HUES6 (cell line): ENCODE measurements around the gene SPECC1.
"Not testable (repeated sequence)": the region's sequence is repeated elsewhere in the genome, so short reads cannot be mapped to it uniquely, and the experiment has no call there.

Experiments used
- H3K27ac ChIP-seq: 2 replicates; pipeline ENCODE4 v1.7.0; 2013; ENCODE audit warnings: low read depth, mild to moderate bottlenecking, low read length, inconsistent platforms
- H3K27me3 ChIP-seq: 2 replicates; pipeline ENCODE4 v1.6.1; 2013; ENCODE audit warnings: low read length; ENCODE audit not compliant: control insufficient read depth, insufficient read depth
- H3K36me3 ChIP-seq: 2 replicates; pipeline ENCODE4 v1.6.1; 2013; ENCODE audit warnings: low read length; ENCODE audit not compliant: control insufficient read depth, insufficient read depth
- H3K4me1 ChIP-seq: 2 replicates; pipeline ENCODE4 v1.6.1; 2013; ENCODE audit warnings: low read length; ENCODE audit not compliant: control insufficient read depth, insufficient read depth
- H3K4me3 ChIP-seq: 2 replicates; pipeline ENCODE4 v1.5.1; 2013; ENCODE audit warnings: low read depth, low read length
- H3K9ac ChIP-seq: one replicate; pipeline ENCODE4 v1.6.1; 2013; ENCODE audit warnings: mild to moderate bottlenecking, low read length
- H3K9me3 ChIP-seq: 2 replicates; pipeline ENCODE4 v1.6.1; 2013; ENCODE audit warnings: low read depth, low read length; ENCODE audit not compliant: control insufficient read depth, insufficient read depth

SPECC1 gene

GRCh38 chr17:20165516-20165915, 156.4 kb downstream of the SPECC1 start:
- H3K27ac ChIP-seq, H3K36me3 ChIP-seq, H3K9me3 ChIP-seq, H3K27me3 ChIP-seq, H3K4me3 ChIP-seq, H3K9ac ChIP-seq: not testable (repeated sequence)
- H3K4me1 ChIP-seq: 0 out of 2 replicates have a peak, but pooled peaks cover 11% of the 10 kb centered on the region

- H3K36me3 ChIP-seq: no peaks in the 10 kb centered on the region
- no peak overlapping the region for H3K4me3 ChIP-seq
- H3K9ac ChIP-seq: no peak overlapping the region
- H3K9me3 ChIP-seq: no peaks in the 10 kb centered on the region
- H3K27ac ChIP-seq: no peak overlapping the region
- H3K4me1 ChIP-seq: peaks cover 41% of the 10 kb centered on the region
- no peaks in the 10 kb centered on the region for H3K27me3 ChIP-seq
Observed at GRCh38 chr17:20170085-20170484, 160.9 kb downstream of the SPECC1 start.

- H3K27ac ChIP-seq: 0 out of 2 replicates have a peak overlapping the region, but pooled peaks have one; percentile 13
- H3K4me1 ChIP-seq: peaks cover 54% of the 10 kb centered on the region
Observed at GRCh38 chr17:20171741-20172365, 162.7 kb downstream of the SPECC1 start.

GRCh38 chr17:20172376-20172775, 163.2 kb downstream of the SPECC1 start:
- H3K27me3 ChIP-seq: no peaks in the 10 kb centered on the region
- H3K9me3 ChIP-seq: no peaks in the 10 kb centered on the region
- peaks cover 56% of the 10 kb centered on the region for H3K4me1 ChIP-seq
- no peaks in the 10 kb centered on the region for H3K36me3 ChIP-seq
- no peak overlapping the region for H3K4me3 ChIP-seq
- 0 out of 2 replicates have a peak overlapping the region, but pooled peaks have one; percentile 13 for H3K27ac ChIP-seq
- H3K9ac ChIP-seq: peak overlapping the region; percentile 5

More at GRCh38 chr17:20171741-20172365, 162.7 kb downstream of the SPECC1 start:
- Histone ChIP-seq H3K9ac (no peak overlapping the region), H3K9me3 (no peaks in the 10 kb centered on the region), H3K36me3 (no peaks in the 10 kb centered on the region), H3K4me3 (no peak overlapping the region), H3K27me3 (no peaks in the 10 kb centered on the region)

GRCh38 chr17:20173091-20173490, 163.9 kb downstream of the SPECC1 start:
- Histone ChIP-seq H3K27me3 (no peaks in the 10 kb centered on the region), H3K27ac (peak overlapping the region; percentile 15; the same call in 1 of the 2 replicates), H3K4me1 (peaks cover 56% of the 10 kb centered on the region), H3K9me3 (no peaks in the 10 kb centered on the region), H3K36me3 (no peaks in the 10 kb centered on the region), H3K4me3 (no peak overlapping the region), H3K9ac (no peak overlapping the region)

- no peak overlapping the region for H3K9ac ChIP-seq
- H3K4me3 ChIP-seq: no peak overlapping the region
- H3K27ac ChIP-seq: 0 out of 2 replicates have a peak overlapping the region, but pooled peaks have one; percentile 12
- H3K4me1 ChIP-seq: peaks cover 64% of the 10 kb centered on the region
- H3K27me3 ChIP-seq: no peaks in the 10 kb centered on the region
- H3K9me3 ChIP-seq: no peaks in the 10 kb centered on the region
- H3K36me3 ChIP-seq: no peaks in the 10 kb centered on the region
Observed at GRCh38 chr17:20174588-20175265, 165.6 kb downstream of the SPECC1 start.

GRCh38 chr17:20179041-20179440, 169.9 kb downstream of the SPECC1 start:
- H3K27me3 ChIP-seq: no peaks in the 10 kb centered on the region
- H3K4me1 ChIP-seq: peaks cover 41% of the 10 kb centered on the region
- H3K36me3 ChIP-seq: no peaks in the 10 kb centered on the region
- no peak overlapping the region for H3K9ac ChIP-seq
- no peak overlapping the region for H3K4me3 ChIP-seq
- H3K27ac ChIP-seq: no peak overlapping the region
- no peaks in the 10 kb centered on the region for H3K9me3 ChIP-seq

GRCh38 chr17:20180661-20181060, 171.5 kb downstream of the SPECC1 start:
- H3K4me1 ChIP-seq: peaks cover 35% of the 10 kb centered on the region
- no peaks in the 10 kb centered on the region for H3K36me3 ChIP-seq
- H3K9me3 ChIP-seq: no peaks in the 10 kb centered on the region
- no peak overlapping the region for H3K9ac ChIP-seq
- H3K4me3 ChIP-seq: no peak overlapping the region
- H3K27me3 ChIP-seq: no peaks in the 10 kb centered on the region
- no peak overlapping the region for H3K27ac ChIP-seq

GRCh38 chr17:20184181-20184580, 175.0 kb downstream of the SPECC1 start:
- H3K27me3 ChIP-seq: no peaks in the 10 kb centered on the region
- H3K4me3 ChIP-seq: no peak overlapping the region
- H3K27ac ChIP-seq: no peak overlapping the region
- peaks cover 38% of the 10 kb centered on the region for H3K4me1 ChIP-seq
- no peaks in the 10 kb centered on the region for H3K36me3 ChIP-seq
- H3K9me3 ChIP-seq: no peaks in the 10 kb centered on the region
- H3K9ac ChIP-seq: no peak overlapping the region

GRCh38 chr17:20184977-20185619, 175.9 kb downstream of the SPECC1 start:
- H3K4me3 ChIP-seq: no peak overlapping the region
- H3K9ac ChIP-seq: no peak overlapping the region
- peaks cover 42% of the 10 kb centered on the region for H3K4me1 ChIP-seq
- no peaks in the 10 kb centered on the region for H3K9me3 ChIP-seq
- H3K27ac ChIP-seq: no peak overlapping the region
- H3K27me3 ChIP-seq: no peaks in the 10 kb centered on the region
- H3K36me3 ChIP-seq: no peaks in the 10 kb centered on the region

- H3K9me3 ChIP-seq: no peaks in the 10 kb centered on the region
- no peak overlapping the region for H3K4me3 ChIP-seq
- H3K27me3 ChIP-seq: no peaks in the 10 kb centered on the region
- H3K9ac ChIP-seq: no peak overlapping the region
- H3K27ac ChIP-seq: peak overlapping the region; percentile 9; the same call in 1 of the 2 replicates
- H3K36me3 ChIP-seq: no peaks in the 10 kb centered on the region
- peaks cover 49% of the 10 kb centered on the region for H3K4me1 ChIP-seq
Observed at GRCh38 chr17:20187049-20187448, 177.9 kb downstream of the SPECC1 start.
